Endothelial cell (in vitro differentiated cells): ENCODE measurements around the gene EDA. TPM values are rescaled to one million over a fixed set of nuclear protein-coding genes. Genes with fewer than 3 reads are reported as not detected.

Experiments used
- DNase-seq: peaks from one replicate; pipeline ENCODE4 v3.0.0; 2021; ENCODE audit warnings: low spot score
- H3K27ac Mint-ChIP-seq: one replicate; pipeline ENCODE4 v1.8.0; 2021; ENCODE audit warnings: mixed read lengths, inconsistent platforms; ENCODE audit not compliant: unreplicated experiment
- H3K27me3 Mint-ChIP-seq: one replicate; pipeline ENCODE4 v1.8.0; 2021; ENCODE audit warnings: mild to moderate bottlenecking, moderate library complexity, mixed read lengths, inconsistent platforms; ENCODE audit not compliant: unreplicated experiment
- H3K36me3 Mint-ChIP-seq: one replicate; pipeline ENCODE4 v1.8.0; 2021; ENCODE audit warnings: mild to moderate bottlenecking, low read depth, mixed read lengths, inconsistent platforms; ENCODE audit not compliant: unreplicated experiment
- H3K4me1 Mint-ChIP-seq: one replicate; pipeline ENCODE4 v1.8.0; 2021; ENCODE audit warnings: mild to moderate bottlenecking, mixed read lengths, inconsistent platforms; ENCODE audit not compliant: unreplicated experiment
- H3K4me3 Mint-ChIP-seq: one replicate; pipeline ENCODE4 v1.8.0; 2021; ENCODE audit warnings: mild to moderate bottlenecking, mixed read lengths, inconsistent platforms; ENCODE audit not compliant: unreplicated experiment
- H3K9me3 Mint-ChIP-seq: one replicate; pipeline ENCODE4 v1.8.0; 2021; ENCODE audit warnings: mixed read lengths, inconsistent platforms; ENCODE audit not compliant: unreplicated experiment
- total RNA-seq: library from RNA; stranded (reverse); fragmentation: NEBNext Ultra II Directional; extraction: Animal tissue kit (Norgen Biotek cat#: 25700); gene quantifications from one replicate; pipeline ENCODE4 v1.2.1, GENCODE V29; 2021; ENCODE audit not compliant: unreplicated experiment
- TF ChIP-seq, protein P1 (sequence below): fragments of 200-600 bp; sonication (generic); IDR thresholded peaks from one replicate; pipeline ENCODE4 v1.5.0; 2021; ENCODE audit warnings: antibody characterized with exemption; ENCODE audit not compliant: unreplicated experiment

The EDA gene
- total RNA-seq, 1 donor from 2014 or later = 2.3 TPM

DNA sequence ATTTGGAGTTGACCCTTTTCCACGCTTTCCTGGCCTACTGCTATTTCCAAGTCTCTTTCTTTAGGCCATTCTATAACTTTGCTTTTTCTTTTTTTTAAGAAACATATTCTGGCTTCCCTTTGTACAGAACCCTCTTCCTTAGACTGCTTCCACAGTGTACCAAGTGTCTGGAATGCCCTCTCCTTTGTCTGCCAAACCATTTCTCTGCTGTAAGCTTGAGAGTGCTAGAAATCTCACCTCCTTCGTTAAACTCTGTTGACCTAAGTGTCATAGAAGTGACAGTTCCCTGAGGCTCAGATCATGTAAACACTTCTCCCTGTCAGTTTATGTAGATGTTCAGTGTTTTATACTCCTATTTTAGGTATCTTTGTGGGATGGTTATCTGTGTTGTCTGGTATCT, 108.4 kb downstream of the EDA start:
- Mint-ChIP-seq H3K27ac (no peak overlapping the region), H3K9me3 (no peaks in the 10 kb centered on the region), H3K4me3 (no peak overlapping the region), H3K36me3 (no peaks in the 10 kb centered on the region), H3K27me3 (peaks cover 1% of the 10 kb centered on the region), H3K4me1 (no peaks in the 10 kb centered on the region)
- no peak for DNase-seq
- TF ChIP-seq, protein P1, sequence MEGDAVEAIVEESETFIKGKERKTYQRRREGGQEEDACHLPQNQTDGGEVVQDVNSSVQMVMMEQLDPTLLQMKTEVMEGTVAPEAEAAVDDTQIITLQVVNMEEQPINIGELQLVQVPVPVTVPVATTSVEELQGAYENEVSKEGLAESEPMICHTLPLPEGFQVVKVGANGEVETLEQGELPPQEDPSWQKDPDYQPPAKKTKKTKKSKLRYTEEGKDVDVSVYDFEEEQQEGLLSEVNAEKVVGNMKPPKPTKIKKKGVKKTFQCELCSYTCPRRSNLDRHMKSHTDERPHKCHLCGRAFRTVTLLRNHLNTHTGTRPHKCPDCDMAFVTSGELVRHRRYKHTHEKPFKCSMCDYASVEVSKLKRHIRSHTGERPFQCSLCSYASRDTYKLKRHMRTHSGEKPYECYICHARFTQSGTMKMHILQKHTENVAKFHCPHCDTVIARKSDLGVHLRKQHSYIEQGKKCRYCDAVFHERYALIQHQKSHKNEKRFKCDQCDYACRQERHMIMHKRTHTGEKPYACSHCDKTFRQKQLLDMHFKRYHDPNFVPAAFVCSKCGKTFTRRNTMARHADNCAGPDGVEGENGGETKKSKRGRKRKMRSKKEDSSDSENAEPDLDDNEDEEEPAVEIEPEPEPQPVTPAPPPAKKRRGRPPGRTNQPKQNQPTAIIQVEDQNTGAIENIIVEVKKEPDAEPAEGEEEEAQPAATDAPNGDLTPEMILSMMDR = no peak

DNA sequence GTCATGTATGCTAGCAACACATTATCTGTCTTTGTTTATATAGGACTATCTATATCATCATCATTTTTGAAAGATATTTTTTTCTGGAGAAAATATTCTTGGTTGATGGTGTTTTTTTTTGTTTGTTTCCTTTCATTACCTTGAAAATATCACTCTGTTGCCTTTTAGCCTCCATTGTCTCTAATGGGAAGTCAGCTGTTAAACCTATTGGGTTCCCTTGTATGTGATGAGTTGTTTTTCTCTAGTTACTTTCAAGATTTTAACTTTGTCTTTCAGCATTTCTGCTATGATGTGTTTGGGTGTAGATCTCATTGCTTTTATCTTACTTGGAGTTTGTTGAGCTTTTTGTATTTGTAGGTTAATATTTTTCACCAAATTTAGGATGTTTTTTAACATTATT, 124.4 kb downstream of the EDA start:
- Mint-ChIP-seq H3K9me3 (no peaks in the 10 kb centered on the region), H3K27me3 (no peaks in the 10 kb centered on the region), H3K36me3 (no peaks in the 10 kb centered on the region), H3K4me1 (no peaks in the 10 kb centered on the region), H3K4me3 (no peak overlapping the region), H3K27ac (no peak overlapping the region)
- DNase-seq = no peak
- TF ChIP-seq, protein P1 = no peak

DNA sequence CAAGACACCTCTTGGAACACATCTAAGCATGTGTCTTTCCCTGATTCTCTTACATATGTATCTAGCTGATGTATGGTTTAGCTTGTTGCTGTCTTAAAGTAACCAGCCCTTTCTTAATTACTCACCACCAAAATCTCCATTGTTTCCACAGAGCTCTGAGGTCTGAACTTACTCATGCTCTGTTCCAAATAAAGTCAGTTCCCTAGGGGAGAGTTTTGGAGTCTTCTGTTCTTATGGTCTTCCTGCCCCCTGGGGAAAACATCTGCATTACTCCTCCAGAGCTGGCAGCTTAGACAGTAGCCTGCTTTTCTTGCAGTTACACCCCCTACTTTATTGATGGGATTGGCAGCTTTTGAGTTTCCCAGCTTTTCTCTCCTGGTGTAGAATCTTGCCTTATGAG, 125.8 kb downstream of the EDA start:
- Mint-ChIP-seq H3K4me1 (no peaks in the 10 kb centered on the region), H3K4me3 (no peak overlapping the region), H3K27me3 (no peaks in the 10 kb centered on the region), H3K36me3 (no peaks in the 10 kb centered on the region), H3K9me3 (no peaks in the 10 kb centered on the region), H3K27ac (no peak overlapping the region)
- DNase-seq = no peak
- TF ChIP-seq, protein P1 = no peak

DNA sequence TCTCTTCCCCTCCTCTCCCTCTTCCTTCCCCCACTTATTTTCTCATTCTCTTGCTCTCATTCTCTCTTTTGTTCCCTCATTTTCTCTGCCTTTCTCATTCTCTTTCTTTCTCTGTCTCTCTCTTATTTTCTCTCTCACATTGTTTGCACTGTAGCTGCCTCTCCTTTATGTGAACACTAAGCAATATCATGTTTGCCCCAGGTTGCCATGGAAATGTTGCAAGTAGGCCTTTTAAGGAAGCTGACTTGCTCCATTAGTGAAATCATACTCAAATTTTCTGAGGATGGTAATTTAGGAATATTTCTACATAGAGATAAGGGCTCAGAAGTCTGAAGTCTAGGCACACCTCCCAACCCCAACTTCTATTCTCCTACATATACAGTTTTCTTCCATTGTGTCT, 130.1 kb downstream of the EDA start:
- H3K9me3 Mint-ChIP-seq = no peaks in the 10 kb centered on the region
- no peaks in the 10 kb centered on the region for H3K27me3 Mint-ChIP-seq
- no peaks in the 10 kb centered on the region for H3K36me3 Mint-ChIP-seq
- H3K4me3 Mint-ChIP-seq = no peak overlapping the region
- H3K27ac Mint-ChIP-seq = no peak overlapping the region
- DNase-seq = no peak
- no peaks in the 10 kb centered on the region for H3K4me1 Mint-ChIP-seq
- TF ChIP-seq, protein P1 = no peak

DNA sequence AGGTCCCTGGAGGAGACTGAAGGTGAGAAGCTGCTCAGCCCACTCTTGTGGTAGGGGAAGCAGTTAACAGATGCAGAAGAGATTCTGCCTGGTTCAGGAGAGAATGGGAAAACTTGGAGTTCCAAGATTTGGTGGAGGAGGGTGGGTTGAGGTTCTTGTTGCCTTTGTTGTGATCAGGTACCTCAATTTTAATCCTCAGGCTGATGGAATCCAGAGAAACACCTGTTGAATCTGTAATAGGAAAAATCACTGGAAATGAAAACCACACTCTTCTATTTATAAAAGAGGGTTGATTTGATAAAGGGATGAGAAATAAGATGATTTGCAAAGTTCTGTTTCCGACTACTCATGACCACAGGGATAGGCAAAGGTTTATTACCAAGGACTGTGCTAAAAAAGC, 132.1 kb downstream of the EDA start:
- Mint-ChIP-seq H3K27ac (no peak overlapping the region), H3K36me3 (no peaks in the 10 kb centered on the region), H3K4me1 (no peaks in the 10 kb centered on the region), H3K4me3 (no peak overlapping the region), H3K27me3 (no peaks in the 10 kb centered on the region), H3K9me3 (no peaks in the 10 kb centered on the region)
- DNase-seq = no peak
- TF ChIP-seq, protein P1 = no peak
